AML-193 (cell line): ENCODE results near the gene DLG2.
"Not testable (repeated sequence)": the region's sequence is repeated elsewhere in the genome, so short reads cannot be mapped to it uniquely, and the experiment has no call there.

Source experiments
- DNase-seq, 2 experiments: peaks; one replicate each; lab custom pipeline; 2025; lab: John Stamatoyannopoulos, UW

DLG2 gene

DNA sequence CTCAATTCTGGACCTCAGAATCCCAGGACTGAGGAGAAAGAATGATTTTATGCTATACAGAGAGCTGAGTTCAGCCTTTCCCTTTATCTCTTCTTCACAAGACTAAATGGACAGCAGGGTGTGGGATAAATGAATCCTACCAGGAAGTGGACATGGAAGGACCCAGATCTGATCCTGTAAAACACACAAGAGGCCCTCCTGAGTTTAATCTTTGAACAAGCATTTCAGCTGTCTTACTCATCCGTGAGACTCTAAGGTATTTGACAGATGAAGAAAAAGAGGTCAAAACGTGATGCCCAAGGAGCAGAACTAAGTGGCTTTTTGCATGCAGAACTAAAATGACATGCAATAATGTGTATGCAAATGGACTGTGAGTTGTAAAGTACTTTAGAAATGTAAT lies 511.3 kb downstream of the DLG2 start:
- no peak for DNase-seq

- no peak for DNase-seq
These were observed 512.4 kb downstream of the DLG2 start for GRCh38 chr11:85114786-85115185.

DNA sequence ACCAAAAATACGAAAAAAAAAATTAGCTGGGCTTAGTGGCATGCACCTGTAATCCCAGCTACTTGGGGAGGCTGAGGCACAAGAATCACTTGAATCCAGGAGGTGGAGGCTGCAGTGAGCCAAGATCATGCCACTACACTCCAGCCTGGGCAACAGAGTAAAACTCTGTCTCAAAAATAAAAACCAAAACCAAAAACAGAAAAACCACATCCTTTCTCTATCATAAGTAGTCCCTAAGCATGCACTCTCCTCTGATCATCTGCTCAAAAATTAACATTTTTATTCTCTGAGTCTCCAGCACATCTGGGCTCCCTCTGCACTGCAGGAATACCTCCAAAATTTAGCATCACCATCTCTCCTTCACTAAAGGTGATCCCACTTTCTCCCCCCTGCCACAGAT lies 516.9 kb downstream of the DLG2 start:
- DNase-seq, result not testable (repeated sequence)

- no peak for DNase-seq
These were observed 518.0 kb downstream of the DLG2 start for GRCh38 chr11:85109141-85109540.

DNA sequence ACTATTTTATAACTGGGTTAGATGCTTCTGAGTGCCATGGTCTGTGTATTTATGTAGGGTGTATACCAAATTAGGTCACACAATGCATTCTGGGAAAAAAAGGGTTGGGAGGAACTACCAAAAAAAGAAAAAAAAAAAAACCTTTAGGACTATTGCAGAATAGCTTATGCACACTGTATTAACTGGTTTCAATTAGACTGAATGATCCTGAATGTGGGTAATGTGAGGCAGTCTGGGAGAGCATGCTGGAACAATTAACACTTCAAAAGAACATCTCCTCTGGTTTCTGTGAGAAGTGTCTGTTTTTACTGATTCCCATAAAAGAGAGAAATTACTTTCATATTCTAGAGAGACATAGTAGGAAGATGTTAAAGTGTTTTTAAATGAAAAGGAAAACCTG lies 521.3 kb downstream of the DLG2 start:
- DNase-seq, result no peak

- no peak for DNase-seq
These were observed 527.6 kb downstream of the DLG2 start for GRCh38 chr11:85099522-85099921.

DNA sequence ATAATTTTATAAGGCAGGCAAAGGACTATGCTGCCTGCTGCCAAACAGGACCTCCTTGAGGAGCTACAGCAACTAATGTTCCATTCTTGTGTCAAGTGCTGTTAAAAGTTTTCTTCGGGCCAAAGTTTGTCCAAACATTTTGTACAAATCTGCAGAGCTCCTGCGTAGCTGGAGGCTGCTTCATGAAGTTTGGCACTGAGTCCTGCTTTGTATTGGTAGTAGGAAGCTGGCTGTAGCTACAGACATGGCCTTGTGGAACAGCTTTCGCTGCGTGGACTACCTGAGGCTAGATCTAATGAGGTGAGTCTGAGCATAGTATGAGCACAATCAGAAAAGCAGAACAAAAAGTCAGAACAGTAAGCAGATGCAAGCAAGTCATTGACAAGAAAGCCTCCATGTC lies 528.1 kb downstream of the DLG2 start:
- DNase-seq, result no peak

DNA sequence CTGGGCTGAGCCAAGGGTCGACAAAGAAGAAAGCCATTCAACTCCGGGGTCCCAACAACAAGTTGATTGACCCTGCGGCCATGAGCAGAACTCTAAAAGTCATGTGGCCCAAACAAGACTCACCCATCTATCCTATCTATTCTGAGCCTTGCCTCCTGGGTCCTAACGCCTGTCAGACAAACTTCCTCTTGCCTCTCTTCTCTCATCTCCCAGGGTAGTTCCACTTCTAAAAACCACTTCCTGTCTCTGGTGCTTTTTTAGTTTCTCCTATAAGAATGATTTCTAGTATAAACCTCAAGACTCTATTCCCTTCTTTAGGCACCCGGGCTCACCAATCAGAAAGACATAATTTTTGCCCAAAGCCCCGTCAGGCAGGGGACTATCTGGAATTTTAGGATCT lies 530.2 kb downstream of the DLG2 start:
- peak; percentile 4 to 19 for DNase-seq

- no peak for DNase-seq
These were observed 531.9 kb downstream of the DLG2 start for GRCh38 chr11:85095239-85095638.

DNA sequence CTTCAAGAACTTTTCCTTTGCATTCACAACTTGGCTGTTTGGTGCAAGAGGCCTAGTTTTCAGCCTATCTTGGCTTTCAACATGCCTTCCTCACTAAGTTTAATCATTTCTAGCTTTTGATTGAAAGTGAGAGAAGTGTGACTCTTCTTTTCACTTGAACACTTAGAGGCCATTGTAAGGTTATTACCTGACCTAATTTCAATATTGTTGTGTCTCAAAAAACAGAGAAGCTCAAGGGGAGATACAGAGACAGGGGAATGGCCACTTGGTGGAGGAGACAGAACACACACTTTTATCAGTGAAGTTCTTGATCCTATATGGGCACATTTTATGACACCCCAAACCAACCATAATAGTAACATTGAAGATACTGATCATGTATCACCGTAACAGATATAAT lies 532.3 kb downstream of the DLG2 start:
- no peak for DNase-seq

DNA sequence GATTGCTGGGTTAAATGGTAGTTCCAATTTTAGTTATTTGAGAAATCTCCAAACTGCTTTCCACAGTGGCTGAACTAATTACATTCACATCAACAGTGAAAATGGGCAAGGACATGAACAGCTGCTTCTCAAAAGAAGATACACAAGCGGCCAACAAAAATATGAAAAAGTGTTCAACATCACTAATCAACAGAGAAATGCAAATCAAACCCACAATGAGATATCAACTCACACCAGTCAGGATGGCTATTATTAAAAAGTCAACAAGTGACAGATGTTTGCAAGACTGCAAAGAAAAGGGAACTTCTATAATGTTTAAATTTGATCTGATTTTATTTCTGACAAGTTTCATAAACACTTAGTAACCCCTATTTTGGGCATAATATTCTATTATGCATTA lies 537.5 kb downstream of the DLG2 start:
- no peak for DNase-seq

- no peak for DNase-seq
These were observed 538.9 kb downstream of the DLG2 start for GRCh38 chr11:85088286-85088685.

GRCh38 chr11:85086504-85087284 lies 540.5 kb downstream of the DLG2 start:
- no peak for DNase-seq

GRCh38 chr11:85076535-85077330 lies 550.4 kb downstream of the DLG2 start:
- no peak for DNase-seq

- DNase-seq, result no peak
These were observed 564.5 kb downstream of the DLG2 start for GRCh38 chr11:85062659-85063058.

- no peak for DNase-seq
These were observed 574.5 kb downstream of the DLG2 start for GRCh38 chr11:85052636-85053035.

DNA sequence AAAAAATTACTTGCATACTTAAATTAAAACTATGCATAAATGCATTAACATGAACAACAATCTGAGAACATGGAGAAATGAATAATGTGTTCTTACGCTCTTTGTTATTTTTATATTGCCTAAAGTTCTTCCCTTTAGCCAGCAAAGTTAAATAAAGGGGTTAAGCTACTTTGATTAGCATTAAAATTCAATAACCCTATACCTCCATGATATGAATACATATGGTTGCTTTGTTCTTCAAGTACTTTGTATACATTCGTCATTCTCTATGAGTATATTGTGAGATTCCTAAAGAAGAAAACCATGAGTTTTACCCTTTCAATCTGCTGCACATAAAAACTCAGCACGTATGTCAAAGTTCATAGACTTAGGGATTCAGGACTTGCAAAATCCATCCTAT lies 578.3 kb downstream of the DLG2 start:
- no peak for DNase-seq

DNA sequence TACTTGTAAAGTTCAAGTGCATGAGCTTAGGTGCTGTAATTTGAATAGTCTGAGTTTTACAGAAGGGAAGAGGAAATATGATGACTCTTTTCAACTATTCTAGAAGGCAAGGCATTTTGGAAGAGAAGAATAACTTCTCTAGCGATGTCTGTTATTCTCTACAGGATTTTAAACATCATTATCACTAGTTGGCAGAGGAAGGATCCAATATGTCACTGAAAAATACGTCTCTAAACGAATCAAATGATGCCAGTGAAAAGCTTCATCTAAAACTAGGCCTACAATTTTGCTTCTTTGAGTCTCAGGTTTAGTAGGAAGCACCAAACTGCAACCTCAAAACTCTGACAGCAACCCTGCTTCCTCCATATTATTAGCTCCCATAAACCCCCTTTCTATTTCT lies 581.4 kb downstream of the DLG2 start:
- DNase-seq, result no peak

GRCh38 chr11:85044911-85045310 lies 582.2 kb downstream of the DLG2 start:
- DNase-seq, result no peak

DNA sequence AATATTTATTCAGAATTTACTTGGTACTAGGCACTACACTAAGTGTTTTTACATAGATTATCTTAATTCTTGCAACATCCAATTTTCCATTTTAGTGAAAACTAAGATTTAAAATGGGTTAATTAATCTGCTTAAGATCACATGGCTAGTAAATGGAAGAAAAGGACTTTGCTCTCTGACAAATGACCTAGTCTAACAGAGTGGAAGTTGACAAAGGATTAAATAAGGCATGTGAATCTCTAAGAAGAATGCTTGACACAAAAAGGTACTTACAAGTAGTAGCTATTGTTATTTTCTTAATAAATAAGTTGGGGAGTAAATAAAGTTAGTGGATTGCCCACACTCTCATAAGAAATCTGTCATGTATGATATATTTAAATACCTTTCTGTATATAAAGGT lies 584.8 kb downstream of the DLG2 start:
- no peak for DNase-seq

DNA sequence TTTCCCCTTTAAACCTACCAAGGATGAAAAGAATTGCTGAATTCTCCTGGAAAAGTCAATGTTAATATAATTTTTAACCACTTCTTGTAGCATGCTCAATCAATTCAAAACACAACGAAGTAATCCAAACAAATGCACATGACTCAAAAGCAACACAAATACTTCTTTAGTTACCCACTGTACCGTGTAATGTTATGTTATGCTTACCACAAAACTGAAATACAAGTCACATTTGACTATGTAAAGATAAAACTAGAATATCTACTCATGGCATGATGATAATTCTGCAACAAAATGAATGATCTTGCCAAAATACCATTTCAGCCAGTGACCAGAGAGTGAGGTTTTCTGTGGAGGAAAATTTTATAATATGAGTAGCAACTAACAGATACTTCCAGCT lies 587.0 kb downstream of the DLG2 start:
- DNase-seq, result no peak

DNA sequence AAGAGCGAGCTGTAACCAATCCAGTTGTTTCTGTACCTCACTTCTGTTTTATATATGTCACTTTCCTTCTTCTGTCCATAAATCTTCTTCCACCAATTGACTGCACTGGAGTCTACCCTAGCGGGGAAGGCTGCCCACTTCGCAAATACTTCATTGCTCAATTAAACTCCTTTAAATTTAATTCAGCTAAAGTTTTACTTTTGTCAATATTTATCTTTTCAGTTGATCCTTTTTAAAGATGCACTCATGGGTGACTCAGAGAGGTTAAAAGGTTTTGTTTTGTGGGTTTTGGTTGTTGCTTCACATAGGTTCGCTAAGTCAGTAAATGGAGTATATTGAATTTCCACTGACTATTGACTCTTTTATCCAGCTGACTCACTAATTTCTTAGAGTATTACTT lies 597.2 kb downstream of the DLG2 start:
- DNase-seq, result no peak

DNA sequence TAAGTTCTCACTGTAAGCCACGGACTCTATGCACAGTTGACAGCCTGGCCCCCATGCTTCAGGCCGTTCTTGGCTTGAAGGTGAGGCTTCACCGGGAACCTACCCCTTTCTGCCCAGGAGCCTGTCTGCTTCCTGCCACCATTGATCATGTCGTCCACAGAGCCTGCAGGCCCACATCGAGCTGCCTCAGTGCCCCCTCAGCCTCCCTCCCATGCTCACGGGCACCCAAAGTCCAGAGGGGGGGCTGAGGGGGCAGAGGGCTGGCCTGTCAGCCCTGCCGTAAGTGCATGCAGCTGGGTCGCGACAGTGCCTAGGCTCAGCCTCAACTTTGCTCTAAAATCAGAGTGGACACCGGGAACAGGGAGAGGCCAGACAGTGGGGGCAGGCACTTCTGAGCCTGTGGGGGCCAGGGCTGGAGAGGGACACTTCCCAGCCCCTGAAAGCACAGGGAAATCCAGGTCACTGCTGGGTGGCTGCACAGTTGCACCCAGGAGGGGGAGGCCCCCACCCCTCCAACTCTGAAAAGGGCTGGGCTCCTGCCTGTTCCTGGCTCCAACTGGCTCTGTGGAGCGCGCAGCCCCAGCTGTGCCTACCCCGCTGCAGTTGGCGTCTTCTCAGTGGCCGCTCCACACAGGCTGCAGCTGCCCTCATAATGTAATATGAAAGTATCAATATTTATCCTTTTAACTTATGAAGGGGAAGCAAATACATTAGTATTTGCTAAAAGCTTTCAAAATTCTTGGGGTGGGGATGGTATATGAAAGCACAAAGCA lies 598.6 kb downstream of the DLG2 start:
- no peak for DNase-seq
